Trophoblast cell (in vitro differentiated cells and primary cell): ENCODE data around the gene NOCT.
"Not testable (repeated sequence)": the region's sequence is repeated elsewhere in the genome, so short reads cannot be mapped to it uniquely, and the experiment has no call there.

ENCODE experiments used
- DNase-seq, 2 donors: peaks; one replicate each; pipeline ENCODE4 v3.0.0-alpha.2; 2016
- H2AFZ ChIP-seq: 2 replicates; pipeline ENCODE4 v1.6.1; 2013; ENCODE audit warnings: low read length, moderate library complexity, mild to moderate bottlenecking; ENCODE audit not compliant: insufficient read depth, poor library complexity
- H2AK5ac ChIP-seq: 2 replicates; pipeline ENCODE4 v1.6.1; 2013; ENCODE audit warnings: mild to moderate bottlenecking, low read length
- H2BK120ac ChIP-seq: 2 replicates; pipeline ENCODE4 v1.6.1; 2013; ENCODE audit warnings: low read length, mild to moderate bottlenecking, moderate library complexity; ENCODE audit not compliant: insufficient read depth, poor library complexity
- H2BK12ac ChIP-seq: 2 replicates; pipeline ENCODE4 v1.6.1; 2013; ENCODE audit warnings: mild to moderate bottlenecking, low read length, moderate library complexity
- H2BK5ac ChIP-seq: 2 replicates; pipeline ENCODE4 v1.6.1; 2013; ENCODE audit warnings: low read length, low read depth, moderate library complexity, mild to moderate bottlenecking; ENCODE audit not compliant: poor library complexity
- H3K14ac ChIP-seq: 2 replicates; pipeline ENCODE4 v1.6.1; 2013; ENCODE audit warnings: mild to moderate bottlenecking, low read length
- H3K18ac ChIP-seq: 2 replicates; pipeline ENCODE4 v1.6.1; 2013; ENCODE audit warnings: mild to moderate bottlenecking, low read length
- H3K23ac ChIP-seq: 2 replicates; pipeline ENCODE4 v1.6.1; 2013; ENCODE audit warnings: low read length
- H3K27ac ChIP-seq: 2 replicates; pipeline ENCODE4 v1.5.1; 2013; ENCODE audit warnings: low read depth, mild to moderate bottlenecking, inconsistent platforms, low read length, moderate library complexity
- H3K27me3 ChIP-seq: 2 replicates; pipeline ENCODE4 v1.6.1; 2013; ENCODE audit warnings: inconsistent platforms, mild to moderate bottlenecking, low read length, moderate library complexity; ENCODE audit not compliant: insufficient read depth
- H3K36me3 ChIP-seq, 2 experiments: 1 replicate in 1 of 2; 2 replicates in 1 of 2; pipeline ENCODE4 v1.6.1; 2013; ENCODE audit warnings: low read length in 2 of 2, mild to moderate bottlenecking in 2 of 2, moderate library complexity in 1 of 2; ENCODE audit not compliant: insufficient read depth in 2 of 2, control insufficient read depth in 1 of 2
- H3K4ac ChIP-seq: 2 replicates; pipeline ENCODE4 v1.6.1; 2013; ENCODE audit warnings: low read depth, mild to moderate bottlenecking, low read length, moderate library complexity
- H3K4me1 ChIP-seq, 2 experiments: 1 replicate in 1 of 2; 2 replicates in 1 of 2; pipeline ENCODE4 v1.6.1; 2013; ENCODE audit warnings: low read length in 2 of 2, mild to moderate bottlenecking in 2 of 2, moderate library complexity in 1 of 2; ENCODE audit not compliant: insufficient read depth in 2 of 2, control insufficient read depth in 1 of 2
- H3K4me2 ChIP-seq: 2 replicates; pipeline ENCODE4 v1.6.1; 2013; ENCODE audit warnings: inconsistent platforms, mild to moderate bottlenecking, low read length, moderate library complexity
- H3K4me3 ChIP-seq: 2 replicates; pipeline ENCODE4 v1.5.1; 2013; ENCODE audit warnings: mild to moderate bottlenecking, low read depth, low read length, inconsistent platforms
- H3K79me1 ChIP-seq: one replicate; pipeline ENCODE4 v1.6.1; 2013; ENCODE audit warnings: low read length
- H3K79me2 ChIP-seq: 2 replicates; pipeline ENCODE4 v1.6.1; 2013; ENCODE audit warnings: low read length, mild to moderate bottlenecking; ENCODE audit not compliant: control insufficient read depth, insufficient read depth, poor library complexity
- H3K9ac ChIP-seq: 2 replicates; pipeline ENCODE4 v1.6.1; 2013; ENCODE audit warnings: mild to moderate bottlenecking, low read length
- H3K9me3 ChIP-seq: 2 replicates; pipeline ENCODE4 v1.6.1; 2013; ENCODE audit warnings: low read depth, mild to moderate bottlenecking, control low read depth, inconsistent platforms, low read length; ENCODE audit not compliant: insufficient read depth
- H4K12ac ChIP-seq: 2 replicates; pipeline ENCODE4 v1.6.1; 2013; ENCODE audit warnings: low read depth, mild to moderate bottlenecking, low read length, moderate library complexity
- H4K8ac ChIP-seq: 2 replicates; pipeline ENCODE4 v1.6.1; 2013; ENCODE audit warnings: low read depth, mild to moderate bottlenecking, low read length, moderate library complexity
- H4K91ac ChIP-seq: one replicate; pipeline ENCODE4 v1.6.1; 2013; ENCODE audit warnings: low read depth, mild to moderate bottlenecking, low read length, moderate library complexity
- WGBS: extraction: QIAGEN DNeasy Blood & Tissue Kit; methylation state at CpG from one replicate; pipeline ENCODE4 v1.1.7; 2013; ENCODE audit warnings: missing lambda C conversion rate; ENCODE audit not compliant: insufficient read length, insufficient coverage; ENCODE audit errors: extremely low coverage; 5-methylcytosine and 5-hydroxymethylcytosine counted together

NOCT gene

DNA sequence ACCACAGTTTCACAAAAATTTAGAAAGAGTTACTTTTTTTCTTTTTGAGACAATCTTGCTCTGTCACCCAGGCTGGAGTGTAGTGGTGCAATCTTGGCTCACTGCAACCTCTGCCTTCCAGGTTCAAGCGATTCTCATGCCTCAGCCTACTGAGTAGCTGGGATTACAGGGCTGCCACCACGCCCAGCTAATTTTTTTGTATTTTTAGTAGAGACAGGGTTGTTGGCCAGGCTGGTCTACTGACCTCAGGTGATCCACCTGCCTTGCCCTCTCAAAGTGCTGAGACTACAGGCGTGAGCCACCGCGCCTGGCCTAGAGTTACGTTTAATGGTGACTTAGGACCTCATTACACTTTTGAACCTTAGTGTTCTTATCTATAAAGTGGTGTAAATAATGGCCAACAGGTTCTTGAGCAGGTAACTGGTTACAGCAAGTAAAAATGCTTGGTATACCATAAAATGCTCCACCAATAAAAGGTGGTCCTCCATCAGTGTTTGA, 14.3 kb downstream of the NOCT start:
- not testable (repeated sequence) for H3K4me1 ChIP-seq, H2BK120ac ChIP-seq, H3K9ac ChIP-seq, H3K4me3 ChIP-seq, H3K9me3 ChIP-seq, H3K18ac ChIP-seq, H3K27me3 ChIP-seq, H3K79me1 ChIP-seq, H2AFZ ChIP-seq, H3K14ac ChIP-seq, H3K23ac ChIP-seq, H2BK12ac ChIP-seq, H2BK5ac ChIP-seq, H4K91ac ChIP-seq, H4K12ac ChIP-seq, H2AK5ac ChIP-seq, H3K36me3 ChIP-seq, DNase-seq, H4K8ac ChIP-seq, H3K27ac ChIP-seq, H3K4me2 ChIP-seq
- WGBS, result no CpG with 5 or more reads among the region's 6 CpGs
- H3K4ac ChIP-seq, result peak overlapping the region; percentile 52
- H3K79me2 ChIP-seq, result peaks cover 30% of the 10 kb centered on the region

DNA sequence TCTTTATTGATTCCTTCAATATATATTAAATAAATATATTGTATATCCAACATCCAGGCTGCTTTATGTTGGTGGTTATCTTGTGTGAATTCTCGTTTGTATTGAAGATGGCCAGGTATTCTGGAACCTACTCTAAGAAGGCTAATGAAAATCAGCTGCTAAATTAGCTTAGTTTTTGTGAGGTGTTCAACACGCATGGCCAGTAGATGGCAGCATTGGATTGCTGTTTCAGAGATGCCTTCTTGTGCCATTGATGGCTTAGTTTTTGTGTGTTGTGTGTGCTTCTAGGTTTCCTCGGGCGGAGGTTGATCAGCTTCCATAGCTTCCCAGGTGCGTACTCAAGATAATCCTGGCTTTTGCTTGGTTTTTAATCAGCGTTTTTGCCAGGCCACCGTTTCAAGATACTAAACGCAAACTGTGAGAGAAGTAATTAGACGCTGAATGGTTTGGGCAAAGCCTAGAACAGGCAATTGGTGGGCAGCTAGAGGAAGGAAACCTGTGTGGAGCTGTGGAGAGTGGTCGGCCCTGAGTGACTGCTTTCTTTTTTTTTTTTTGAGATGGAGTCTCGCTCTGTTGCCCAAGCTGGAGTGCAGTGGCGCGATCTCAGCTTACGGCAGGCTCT, 15.1 kb downstream of the NOCT start:
- WGBS, result no CpG with 5 or more reads among the region's 14 CpGs
- Histone ChIP-seq H3K9me3 (no peaks in the 10 kb centered on the region), H4K91ac (no peak overlapping the region), H3K36me3 (peaks cover 3 to 7% of the 10 kb centered on the region in 2 experiments), H2AFZ (no peak overlapping the region), H4K8ac (no peak overlapping the region), H2BK120ac (no peak overlapping the region), H2BK12ac (no peak overlapping the region), H3K14ac (no peak overlapping the region), H3K18ac (no peak overlapping the region), H3K4me2 (no peak overlapping the region), H3K79me2 (peaks cover 30% of the 10 kb centered on the region), H3K23ac (no peak overlapping the region), H3K27me3 (no peaks in the 10 kb centered on the region), H3K4me1 (peaks cover 5 to 6% of the 10 kb centered on the region in 2 experiments), H3K27ac (no peak overlapping the region), H3K79me1 (no peaks in the 10 kb centered on the region), H3K9ac (no peak overlapping the region), H3K4me3 (no peak overlapping the region), H2AK5ac (no peak overlapping the region), H4K12ac (no peak overlapping the region), H2BK5ac (no peak overlapping the region), H3K4ac (peak overlapping the region; percentile 88)
- peak; percentile 67 to 92 for DNase-seq

DNA sequence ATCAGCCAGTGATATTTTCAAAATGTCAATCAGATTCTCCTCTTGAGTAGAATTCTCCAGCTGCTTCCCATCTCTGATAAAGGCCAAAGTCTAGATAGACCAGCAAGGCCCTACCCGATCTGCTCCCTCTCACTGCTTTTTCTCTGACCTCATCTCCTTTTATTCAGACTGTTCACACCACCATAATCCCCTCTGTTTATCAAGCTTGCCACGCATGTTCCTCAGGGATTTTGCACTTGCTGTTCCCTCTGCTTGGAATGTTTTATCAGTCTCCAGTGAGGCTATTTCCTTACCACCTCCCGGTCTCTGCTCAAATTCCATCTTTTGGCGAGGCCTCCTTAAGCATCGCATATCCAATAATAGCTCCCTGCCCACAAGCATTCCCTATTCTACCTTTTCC, 20.1 kb downstream of the NOCT start:
- no peaks in the 10 kb centered on the region for H3K4me1 ChIP-seq
- no peak overlapping the region for H3K4me3 ChIP-seq
- DNase-seq, result no peak
- no peaks in the 10 kb centered on the region for H3K79me1 ChIP-seq
- peaks cover 4 to 6% of the 10 kb centered on the region in 2 experiments for H3K36me3 ChIP-seq
- H2BK12ac ChIP-seq, result no peak overlapping the region
- H3K79me2 ChIP-seq, result peaks cover 30% of the 10 kb centered on the region
- H2AK5ac ChIP-seq, result no peak overlapping the region
- peak overlapping the region; percentile 81 for H3K4ac ChIP-seq
- no peak overlapping the region for H3K27ac ChIP-seq
- no CpG with 5 or more reads among the region's 5 CpGs for WGBS
- no peak overlapping the region for H3K23ac ChIP-seq
- H3K18ac ChIP-seq, result no peak overlapping the region
- H2BK120ac ChIP-seq, result no peak overlapping the region
- no peak overlapping the region for H2BK5ac ChIP-seq
- H4K91ac ChIP-seq, result no peak overlapping the region
- no peak overlapping the region for H3K14ac ChIP-seq
- no peak overlapping the region for H3K4me2 ChIP-seq
- no peak overlapping the region for H4K8ac ChIP-seq
- no peak overlapping the region for H2AFZ ChIP-seq
- no peaks in the 10 kb centered on the region for H3K9me3 ChIP-seq
- no peak overlapping the region for H4K12ac ChIP-seq
- H3K27me3 ChIP-seq, result no peaks in the 10 kb centered on the region
- H3K9ac ChIP-seq, result no peak overlapping the region

DNA sequence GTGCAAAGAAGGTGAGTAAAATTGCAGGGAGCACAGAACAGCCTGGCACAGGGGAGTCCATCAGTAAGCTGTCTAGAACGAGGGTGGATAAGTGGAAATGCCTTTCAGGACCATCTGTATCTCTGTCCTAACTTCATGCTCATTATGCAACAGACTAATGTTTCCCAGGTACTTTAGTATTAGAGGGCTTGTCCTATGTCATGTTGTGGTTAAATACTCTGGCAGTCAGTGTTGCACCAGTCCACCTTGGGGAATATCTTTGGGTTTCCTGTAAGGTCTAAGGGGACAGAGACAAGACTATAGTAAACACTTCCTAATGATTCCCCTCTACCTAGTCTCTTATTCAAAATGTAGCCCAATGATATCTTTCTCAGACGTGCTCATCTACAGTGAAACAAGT, 21.3 kb downstream of the NOCT start:
- WGBS, result no CpG with 5 or more reads among the region's 2 CpGs

More for the DNA sequence above, 21.3 kb downstream of the NOCT start:
- H3K18ac ChIP-seq, result no peak overlapping the region
- no peak overlapping the region for H3K23ac ChIP-seq
- peaks cover 3 to 4% of the 10 kb centered on the region in 2 experiments for H3K36me3 ChIP-seq
- H3K9me3 ChIP-seq, result no peaks in the 10 kb centered on the region
- H2BK5ac ChIP-seq, result no peak overlapping the region
- H3K27ac ChIP-seq, result no peak overlapping the region
- H4K12ac ChIP-seq, result no peak overlapping the region
- no peak overlapping the region for H4K8ac ChIP-seq
- peak overlapping the region; percentile 33 for H3K4ac ChIP-seq
- H3K79me2 ChIP-seq, result peaks cover 24% of the 10 kb centered on the region
- no peak overlapping the region for H3K4me3 ChIP-seq
- no peak overlapping the region for H2BK120ac ChIP-seq
- no peak overlapping the region for H4K91ac ChIP-seq
- H3K27me3 ChIP-seq, result no peaks in the 10 kb centered on the region
- no peak for DNase-seq
- no peak overlapping the region for H3K4me2 ChIP-seq
- no peaks in the 10 kb centered on the region for H3K79me1 ChIP-seq
- no peak overlapping the region for H2AK5ac ChIP-seq
- H3K9ac ChIP-seq, result no peak overlapping the region
- H2AFZ ChIP-seq, result no peak overlapping the region
- no peak overlapping the region for H3K14ac ChIP-seq
- H3K4me1 ChIP-seq, result no peaks in the 10 kb centered on the region
- no peak overlapping the region for H2BK12ac ChIP-seq
